Endothelial cell of umbilical vein (primary cell): ENCODE results near the gene PTH1R.
A peak's percentile ranks its signal among the peaks of the same experiment; 100 is the strongest.

Experiments
- CTCF ChIP-seq, 2 donors: IDR thresholded peaks; 1 replicate in 1 of 2; 2 replicates in 1 of 2; pipeline ENCODE4 v1.5.1; 2011; ENCODE audit warnings: low read length in 2 of 2, mild to moderate bottlenecking in 2 of 2, moderate library complexity in 2 of 2, control low read depth in 1 of 2, inconsistent platforms in 1 of 2, low read depth in 1 of 2; ENCODE audit not compliant: insufficient read depth in 1 of 2; ENCODE audit errors: extremely low read depth in 1 of 2
- EZH2 ChIP-seq: IDR thresholded peaks from 2 replicates; pipeline ENCODE4 v1.6.1; 2012; ENCODE audit warnings: borderline replicate concordance, low read depth, mild to moderate bottlenecking, moderate library complexity, low read length, inconsistent platforms; ENCODE audit not compliant: severe bottlenecking
- FOS ChIP-seq: IDR thresholded peaks from 2 replicates; pipeline ENCODE4 v1.6.1; 2011; ENCODE audit warnings: mild to moderate bottlenecking, low read length, moderate library complexity, borderline replicate concordance; ENCODE audit not compliant: insufficient read depth
- GATA2 ChIP-seq: IDR thresholded peaks from 2 replicates; pipeline ENCODE4 v1.7.0; 2011; ENCODE audit warnings: low read depth, mild to moderate bottlenecking, moderate library complexity, mixed read lengths, low read length; ENCODE audit not compliant: insufficient read length, insufficient read depth
- JUN ChIP-seq: IDR thresholded peaks from 2 replicates; pipeline ENCODE4 v1.6.1; 2011; ENCODE audit warnings: borderline replicate concordance, low read depth; ENCODE audit not compliant: insufficient read length, insufficient read depth
- MAX ChIP-seq: IDR thresholded peaks from 2 replicates; pipeline ENCODE4 v1.6.1; 2011; ENCODE audit not compliant: insufficient read depth, insufficient read length
- MYC ChIP-seq: IDR thresholded peaks from one replicate; pipeline ENCODE4 v1.6.1; 2011; ENCODE audit warnings: mild to moderate bottlenecking, low read depth, low read length
- POLR2A ChIP-seq: IDR thresholded peaks from 2 replicates; pipeline ENCODE4 v1.6.1; 2012; ENCODE audit warnings: low read depth, mild to moderate bottlenecking, control low read depth, low read length
- POLR2AphosphoS5 ChIP-seq: IDR thresholded peaks from 2 replicates; pipeline ENCODE4 v1.6.1; 2012; ENCODE audit warnings: low read depth, mild to moderate bottlenecking, control low read depth, low read length, moderate library complexity; ENCODE audit not compliant: insufficient read depth

- TF ChIP-seq POLR2AphosphoS5 (no peak), CTCF (IDR thresholded peaks at IDR 0.05; ENCODE audit: extremely low read depth in 1 of 2, insufficient read depth in 1 of 2, low read depth in 1 of 2, low read length in 2 of 2) (peak; percentile 62 to 64), MAX (no peak), EZH2 (no peak), POLR2A (no peak), FOS (no peak), MYC (no peak), JUN (no peak), GATA2 (no peak)
Measured at GRCh38 chr3:46860017-46860809, 17.3 kb upstream of the PTH1R start.
